Measurements from ENCODE around the gene CLEC4M. TPM values are rescaled to one million over a fixed set of nuclear protein-coding genes. Genes with fewer than 3 reads are reported as not detected.

CLEC4M gene
- total and polyA plus RNA-seq, 2 donors from 2014 or later: 0.54 TPM; not detected in 1

GRCh38 chr19:7738023-7738422, 25.0 kb upstream of the CLEC4M start:
- Histone ChIP-seq H3K27me3 (ENCODE audit: control insufficient read depth, insufficient read depth, low read length) (no peaks in the 10 kb centered on the region), H3K4me3 (ENCODE audit: low read length in 3 of 3) (no peak overlapping the region), H3K27ac (ENCODE audit: low read depth in 2 of 2, low read length in 2 of 2) (no peak overlapping the region), H3K9ac (ENCODE audit: low read length in 3 of 3) (no peak overlapping the region), H3K4me1 (ENCODE audit: control insufficient read depth in 2 of 3, insufficient read depth in 2 of 3, low read depth in 1 of 3, low read length in 3 of 3) (no peaks in the 10 kb centered on the region), H3K36me3 (ENCODE audit: control insufficient read depth in 2 of 3, insufficient read depth in 3 of 3, low read length in 3 of 3) (no peaks in the 10 kb centered on the region), H3K9me3 (ENCODE audit: control insufficient read depth in 2 of 3, insufficient read depth in 1 of 3, low read length in 3 of 3) (no peaks in the 10 kb centered on the region)
- TF ChIP-seq, protein P1, sequence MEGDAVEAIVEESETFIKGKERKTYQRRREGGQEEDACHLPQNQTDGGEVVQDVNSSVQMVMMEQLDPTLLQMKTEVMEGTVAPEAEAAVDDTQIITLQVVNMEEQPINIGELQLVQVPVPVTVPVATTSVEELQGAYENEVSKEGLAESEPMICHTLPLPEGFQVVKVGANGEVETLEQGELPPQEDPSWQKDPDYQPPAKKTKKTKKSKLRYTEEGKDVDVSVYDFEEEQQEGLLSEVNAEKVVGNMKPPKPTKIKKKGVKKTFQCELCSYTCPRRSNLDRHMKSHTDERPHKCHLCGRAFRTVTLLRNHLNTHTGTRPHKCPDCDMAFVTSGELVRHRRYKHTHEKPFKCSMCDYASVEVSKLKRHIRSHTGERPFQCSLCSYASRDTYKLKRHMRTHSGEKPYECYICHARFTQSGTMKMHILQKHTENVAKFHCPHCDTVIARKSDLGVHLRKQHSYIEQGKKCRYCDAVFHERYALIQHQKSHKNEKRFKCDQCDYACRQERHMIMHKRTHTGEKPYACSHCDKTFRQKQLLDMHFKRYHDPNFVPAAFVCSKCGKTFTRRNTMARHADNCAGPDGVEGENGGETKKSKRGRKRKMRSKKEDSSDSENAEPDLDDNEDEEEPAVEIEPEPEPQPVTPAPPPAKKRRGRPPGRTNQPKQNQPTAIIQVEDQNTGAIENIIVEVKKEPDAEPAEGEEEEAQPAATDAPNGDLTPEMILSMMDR (IDR thresholded peaks at IDR 0.05; ENCODE audit: borderline replicate concordance, extremely low read depth, insufficient read depth): no peak
- intact Hi-C loops (cut with DNase I): no loop called here
- FAIRE-seq (no peak), DNase-seq (no peak)

DNA sequence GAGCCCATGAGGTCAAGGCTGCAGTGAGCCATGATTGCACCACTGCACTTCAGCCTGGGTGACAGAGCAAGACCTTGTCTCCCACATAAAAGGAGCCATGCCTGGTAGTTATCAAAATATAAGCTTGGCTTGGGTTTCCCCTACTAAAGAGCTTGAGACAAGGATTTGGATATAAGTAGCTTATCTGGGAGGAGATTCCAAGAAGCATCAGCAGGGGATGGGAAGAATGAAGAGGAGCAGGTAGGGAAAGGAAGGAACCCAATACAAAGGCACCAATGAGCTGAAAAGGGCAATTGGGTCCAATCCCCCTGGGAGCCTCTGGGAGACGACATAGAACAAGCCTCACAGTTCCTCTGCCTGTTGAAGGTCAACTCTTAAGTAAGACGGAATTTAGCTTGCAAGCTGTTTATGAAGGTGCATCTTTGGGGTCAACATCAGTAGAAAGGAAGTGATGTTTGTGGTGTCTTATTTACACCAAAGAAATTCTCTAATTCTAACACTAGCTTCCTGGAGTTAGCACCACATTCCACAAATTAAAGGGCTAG, 23.8 kb upstream of the CLEC4M start:
- H3K9me3 ChIP-seq (ENCODE audit: control insufficient read depth in 2 of 3, insufficient read depth in 1 of 3, low read length in 3 of 3): no peaks in the 10 kb centered on the region
- H3K27me3 ChIP-seq (ENCODE audit: control insufficient read depth, insufficient read depth, low read length): no peaks in the 10 kb centered on the region
- H3K36me3 ChIP-seq (ENCODE audit: control insufficient read depth in 2 of 3, insufficient read depth in 3 of 3, low read length in 3 of 3): no peaks in the 10 kb centered on the region
- no peak overlapping the region for H3K27ac ChIP-seq (ENCODE audit: low read depth in 2 of 2, low read length in 2 of 2)
- no peak for DNase-seq
- intact Hi-C loops (cut with DNase I): no loop called here
- no peaks in the 10 kb centered on the region for H3K4me1 ChIP-seq (ENCODE audit: control insufficient read depth in 2 of 3, insufficient read depth in 2 of 3, low read depth in 1 of 3, low read length in 3 of 3)
- FAIRE-seq: no peak
- H3K9ac ChIP-seq (ENCODE audit: low read length in 3 of 3): no peak overlapping the region
- H3K4me3 ChIP-seq (ENCODE audit: low read length in 3 of 3): no peak overlapping the region
- TF ChIP-seq, protein P1 (IDR thresholded peaks at IDR 0.05; ENCODE audit: borderline replicate concordance, extremely low read depth, insufficient read depth): no peak

GRCh38 chr19:7739801-7740681, 23.0 kb upstream of the CLEC4M start:
- intact Hi-C loops (cut with DNase I): no loop called here
- Histone ChIP-seq H3K4me3 (ENCODE audit: low read length in 3 of 3) (no peak overlapping the region), H3K27me3 (ENCODE audit: control insufficient read depth, insufficient read depth, low read length) (no peaks in the 10 kb centered on the region), H3K27ac (ENCODE audit: low read depth in 2 of 2, low read length in 2 of 2) (no peak overlapping the region), H3K36me3 (ENCODE audit: control insufficient read depth in 2 of 3, insufficient read depth in 3 of 3, low read length in 3 of 3) (no peaks in the 10 kb centered on the region), H3K9ac (ENCODE audit: low read length in 3 of 3) (no peak overlapping the region), H3K9me3 (ENCODE audit: control insufficient read depth in 2 of 3, insufficient read depth in 1 of 3, low read length in 3 of 3) (no peaks in the 10 kb centered on the region), H3K4me1 (ENCODE audit: control insufficient read depth in 2 of 3, insufficient read depth in 2 of 3, low read depth in 1 of 3, low read length in 3 of 3) (no peaks in the 10 kb centered on the region)
- DNase-seq (no peak), FAIRE-seq (no peak)
- TF ChIP-seq, protein P1 (IDR thresholded peaks at IDR 0.05; ENCODE audit: borderline replicate concordance, extremely low read depth, insufficient read depth): no peak

All from kidney (tissue), 14 donors.